H9 (cell line): ENCODE results near the gene KIRREL3. TPM values are rescaled to one million over a fixed set of nuclear protein-coding genes. Genes with fewer than 3 reads are reported as not detected.

Experiments used
- DNase-seq: peaks from one replicate; pipeline ENCODE4 v3.0.0-alpha.2; 2017
- H2AFZ ChIP-seq: one replicate; pipeline ENCODE4 v1.6.1; 2013; ENCODE audit warnings: mild to moderate bottlenecking, low read length, control low read depth, moderate library complexity
- H2AK5ac ChIP-seq: 2 replicates; pipeline ENCODE4 v1.6.1; 2013; ENCODE audit warnings: low read length, control low read depth, mixed read lengths; ENCODE audit not compliant: insufficient read length
- H2BK120ac ChIP-seq: one replicate; pipeline ENCODE4 v1.6.1; 2013; ENCODE audit warnings: low read depth, mild to moderate bottlenecking, low read length, control low read depth, inconsistent platforms; ENCODE audit not compliant: poor library complexity, severe bottlenecking
- H2BK12ac ChIP-seq: 2 replicates; pipeline ENCODE4 v1.6.1; 2013; ENCODE audit warnings: low read length, control low read depth, mixed read lengths, low read depth; ENCODE audit not compliant: insufficient read length
- H2BK15ac ChIP-seq: 2 replicates; pipeline ENCODE4 v1.6.1; 2013; ENCODE audit warnings: low read depth, low read length, control low read depth
- H2BK20ac ChIP-seq: one replicate; pipeline ENCODE4 v1.6.1; 2013; ENCODE audit warnings: low read depth, mild to moderate bottlenecking, low read length, control low read depth, inconsistent platforms; ENCODE audit not compliant: poor library complexity, severe bottlenecking
- H2BK5ac ChIP-seq: 2 replicates; pipeline ENCODE4 v1.6.1; 2013; ENCODE audit warnings: low read length, control low read depth, mixed read lengths; ENCODE audit not compliant: insufficient read length
- H3K14ac ChIP-seq: 2 replicates; pipeline ENCODE4 v1.6.1; 2013; ENCODE audit warnings: low read length, control low read depth; ENCODE audit not compliant: insufficient read depth
- H3K18ac ChIP-seq: 2 replicates; pipeline ENCODE4 v1.6.1; 2013; ENCODE audit warnings: low read depth, mild to moderate bottlenecking, mixed read lengths, low read length, control low read depth; ENCODE audit not compliant: insufficient read length
- H3K23ac ChIP-seq: 2 replicates; pipeline ENCODE4 v1.6.1; 2013; ENCODE audit warnings: low read length, control low read depth, mixed read lengths, low read depth; ENCODE audit not compliant: insufficient read length
- H3K23me2 ChIP-seq: 2 replicates; pipeline ENCODE4 v1.6.1; 2013; ENCODE audit warnings: low read depth, mild to moderate bottlenecking, mixed read lengths, low read length, control low read depth; ENCODE audit not compliant: insufficient read length, poor library complexity, severe bottlenecking
- H3K27ac ChIP-seq: 2 replicates; pipeline ENCODE4 v1.5.1; 2013; ENCODE audit warnings: low read length, control low read depth, mixed read lengths, low read depth; ENCODE audit not compliant: insufficient read length
- H3K27me3 ChIP-seq: 2 replicates; pipeline ENCODE4 v1.6.1; 2013; ENCODE audit warnings: low read length, control low read depth, inconsistent platforms; ENCODE audit not compliant: insufficient read depth
- H3K4ac ChIP-seq: 2 replicates; pipeline ENCODE4 v1.6.1; 2013; ENCODE audit warnings: low read depth, mild to moderate bottlenecking, control low read depth, inconsistent platforms, low read length, moderate library complexity
- H3K4me1 ChIP-seq: 2 replicates; pipeline ENCODE4 v1.6.1; 2013; ENCODE audit warnings: low read length, control low read depth, inconsistent platforms; ENCODE audit not compliant: insufficient read depth
- H3K4me2 ChIP-seq: 2 replicates; pipeline ENCODE4 v1.6.1; 2013; ENCODE audit warnings: low read length, control low read depth, mixed read lengths; ENCODE audit not compliant: insufficient read length, insufficient read depth
- H3K56ac ChIP-seq: 2 replicates; pipeline ENCODE4 v1.6.1; 2013; ENCODE audit warnings: low read depth, mild to moderate bottlenecking, mixed read lengths, low read length, control low read depth; ENCODE audit not compliant: insufficient read length
- H3K79me1 ChIP-seq: 2 replicates; pipeline ENCODE4 v1.6.1; 2013; ENCODE audit warnings: low read depth, mild to moderate bottlenecking, moderate library complexity, low read length, control low read depth, inconsistent platforms; ENCODE audit not compliant: insufficient read depth, poor library complexity, severe bottlenecking
- H3K79me2 ChIP-seq: 2 replicates; pipeline ENCODE4 v1.6.1; 2013; ENCODE audit warnings: low read length, control low read depth, inconsistent platforms; ENCODE audit not compliant: insufficient read depth
- H3K9ac ChIP-seq: 2 replicates; pipeline ENCODE4 v1.6.1; 2013; ENCODE audit warnings: low read length, control low read depth, mixed read lengths; ENCODE audit not compliant: insufficient read length; ENCODE audit errors: extremely low read depth
- H3K9me3 ChIP-seq: one replicate; pipeline ENCODE4 v1.6.1; 2013; ENCODE audit warnings: low read depth, low read length, inconsistent platforms; ENCODE audit not compliant: control insufficient read depth
- H3T11ph ChIP-seq: one replicate; pipeline ENCODE4 v1.6.1; 2013; ENCODE audit warnings: mild to moderate bottlenecking, low read length, control low read depth, inconsistent platforms
- H4K20me1 ChIP-seq: one replicate; pipeline ENCODE4 v1.6.1; 2013; ENCODE audit not compliant: control insufficient read depth, insufficient read length, insufficient read depth
- H4K5ac ChIP-seq: 2 replicates; pipeline ENCODE4 v1.6.1; 2013; ENCODE audit warnings: low read depth, mild to moderate bottlenecking, mixed read lengths, low read length, control low read depth; ENCODE audit not compliant: insufficient read length
- H4K8ac ChIP-seq: replicated peaks from 2 replicates; pipeline ENCODE4 v1.6.1; 2013; ENCODE audit warnings: low read length, control low read depth, mixed read lengths, low read depth; ENCODE audit not compliant: insufficient read length
- H4K91ac ChIP-seq: 2 replicates; pipeline ENCODE4 v1.6.1; 2013; ENCODE audit warnings: low read depth, mild to moderate bottlenecking, moderate library complexity, mixed read lengths, low read length, control low read depth; ENCODE audit not compliant: insufficient read length
- H3K27ac Mint-ChIP-seq, 3 experiments: 2 replicates in 2 of 3; 3 replicates in 1 of 3; pipeline ENCODE4 v1.8.0; 2020 to 2021; ENCODE audit warnings: mixed read lengths in 3 of 3, mild to moderate bottlenecking in 1 of 3, moderate library complexity in 1 of 3
- H3K27me3 Mint-ChIP-seq: 2 replicates; pipeline ENCODE4 v1.8.0; 2021; ENCODE audit warnings: low read depth, mild to moderate bottlenecking, moderate library complexity, mixed read lengths
- H3K36me3 Mint-ChIP-seq, 3 experiments: 2 replicates in 2 of 3; 3 replicates in 1 of 3; pipeline ENCODE4 v1.8.0; 2020 to 2021; ENCODE audit warnings: low read depth in 3 of 3, mixed read lengths in 3 of 3; ENCODE audit not compliant: insufficient read depth in 1 of 3
- H3K4me1 Mint-ChIP-seq, 2 experiments: 2 replicates each; pipeline ENCODE4 v1.8.0; 2020; ENCODE audit warnings: mixed read lengths in 2 of 2
- H3K4me3 Mint-ChIP-seq, 2 experiments: 2 replicates in 1 of 2; 3 replicates in 1 of 2; pipeline ENCODE4 v1.8.0; 2020 to 2021; ENCODE audit warnings: mild to moderate bottlenecking in 2 of 2, mixed read lengths in 2 of 2, moderate library complexity in 1 of 2
- H3K9me3 Mint-ChIP-seq, 2 experiments: 2 replicates in 1 of 2; 3 replicates in 1 of 2; pipeline ENCODE4 v1.8.0; 2020; ENCODE audit warnings: mild to moderate bottlenecking in 2 of 2, mixed read lengths in 2 of 2, moderate library complexity in 1 of 2
- CTCF ChIP-seq: fragments of 200-600 bp; sonication (generic); conservative IDR thresholded peaks from 3 replicates; pipeline ENCODE4 v1.8.0; 2021; ENCODE audit warnings: antibody characterized with exemption, mild to moderate bottlenecking
- WGBS: extraction: QIAGEN DNeasy Blood & Tissue Kit; methylation state at CpG from one replicate; pipeline ENCODE4 v1.1.7; 2013; ENCODE audit warnings: missing lambda C conversion rate, low lambda C conversion rate, mixed read lengths; ENCODE audit not compliant: insufficient read length; ENCODE audit errors: extremely low coverage; 5-methylcytosine and 5-hydroxymethylcytosine counted together
- total RNA-seq: library from RNA; stranded (reverse); gene quantifications from 2 replicates; pipeline ENCODE4 v1.2.1, GENCODE V29; 2021

The KIRREL3 gene
- total RNA-seq, 1 experiment from 2014 or later, result 0.17 TPM

DNA sequence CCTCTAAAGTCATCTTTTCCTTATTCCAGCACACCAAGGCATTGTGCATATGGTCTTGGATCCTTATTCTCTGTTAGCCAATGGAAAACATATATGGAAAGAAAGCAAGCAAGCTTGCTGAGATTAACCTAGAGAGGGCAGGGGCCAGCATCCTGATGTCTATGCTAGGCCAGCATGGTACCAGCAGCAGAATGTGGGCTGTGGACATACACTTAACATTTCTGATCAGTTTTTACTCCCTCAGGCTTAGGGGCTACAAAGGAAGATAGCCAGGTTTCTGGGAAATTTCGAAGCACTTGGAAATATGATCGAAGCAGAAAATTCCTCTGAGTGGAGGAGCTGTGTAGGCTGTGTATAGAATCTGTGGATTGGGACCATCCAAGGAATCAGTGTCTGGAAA is 578.1 kb downstream of the KIRREL3 start:
- TF ChIP-seq CTCF, result no peak

More for the DNA sequence above, 578.1 kb downstream of the KIRREL3 start:
- Mint-ChIP-seq H3K4me3 (no peak overlapping the region), H3K27ac (no peak overlapping the region; a peak in 1 of 7 replicates), H3K36me3 (no peaks in the 10 kb centered on the region; a peak in 1 of 7 replicates), H3K4me1 (peaks cover 4 to 6% of the 10 kb centered on the region in 2 experiments), H3K9me3 (no peaks in the 10 kb centered on the region), H3K27me3 (peaks cover 3% of the 10 kb centered on the region)
- Histone ChIP-seq H3K9ac (no peak overlapping the region), H2AFZ (no peak overlapping the region), H3K27ac (no peak overlapping the region), H4K5ac (no peak overlapping the region), H4K20me1 (no peaks in the 10 kb centered on the region), H3K56ac (no peak overlapping the region), H2BK12ac (no peak overlapping the region), H4K8ac (no peak overlapping the region), H3K4me1 (no peaks in the 10 kb centered on the region; the same call in 1 of the 2 replicates), H2BK15ac (no peak overlapping the region), H3K23ac (no peak overlapping the region), H2AK5ac (no peak overlapping the region), H3K14ac (no peak overlapping the region), H2BK120ac (no peak overlapping the region), H3K79me1 (no peaks in the 10 kb centered on the region), H3K23me2 (no peaks in the 10 kb centered on the region), H3K79me2 (no peaks in the 10 kb centered on the region), H3K9me3 (no peaks in the 10 kb centered on the region), H4K91ac (no peak overlapping the region), H2BK20ac (no peak overlapping the region), H3K18ac (no peak overlapping the region), H2BK5ac (no peak overlapping the region), H3K27me3 (no peaks in the 10 kb centered on the region), H3K4me2 (no peak overlapping the region), H3T11ph (no peak overlapping the region), H3K4ac (no peak overlapping the region)
- WGBS, result no CpG with 5 or more reads among the region's 2 CpGs
- DNase-seq, result no peak
